NT2/D1 (cell line): ENCODE measurements around the gene FOXP2.

Experiments used
- DNase-seq: peaks from one replicate; pipeline ENCODE4 v3.0.0-alpha.2; 2011; ENCODE audit warnings: low read depth, low spot score
- H3K27me3 ChIP-seq: 2 replicates; pipeline ENCODE4 v1.6.0; 2011; ENCODE audit warnings: mild to moderate bottlenecking; ENCODE audit not compliant: insufficient read length, insufficient read depth
- H3K36me3 ChIP-seq: 2 replicates; pipeline ENCODE4 v1.6.1; 2011; ENCODE audit warnings: mild to moderate bottlenecking, low read length, mixed read lengths; ENCODE audit not compliant: insufficient read depth, insufficient read length
- H3K4me1 ChIP-seq: 2 replicates; pipeline ENCODE4 v1.5.1; 2011; ENCODE audit not compliant: insufficient read depth, insufficient read length
- H3K4me3 ChIP-seq: 2 replicates; pipeline ENCODE4 v1.5.1; 2011; ENCODE audit warnings: low read depth; ENCODE audit not compliant: insufficient read length
- H3K9ac ChIP-seq: 2 replicates; pipeline ENCODE4 v1.6.0; 2011; ENCODE audit warnings: low read depth; ENCODE audit not compliant: insufficient read length
- H3K9me3 ChIP-seq: 2 replicates; pipeline ENCODE4 v1.5.1; 2011; ENCODE audit warnings: mild to moderate bottlenecking, low read length; ENCODE audit not compliant: insufficient read depth
- SUZ12 ChIP-seq: IDR thresholded peaks from 2 replicates; pipeline ENCODE4 v1.6.1; 2011; ENCODE audit not compliant: insufficient read length, insufficient read depth; ENCODE audit errors: extremely low read depth
- YY1 ChIP-seq: IDR thresholded peaks from 2 replicates; pipeline ENCODE4 v1.6.1; 2011; ENCODE audit not compliant: insufficient read length, insufficient read depth
- ZNF274 ChIP-seq: IDR thresholded peaks from 2 replicates; pipeline ENCODE4 v1.6.1; 2011; ENCODE audit warnings: mild to moderate bottlenecking, low read depth, low read length

FOXP2 gene

GRCh38 chr7:114388021-114388420 lies 26.6 kb upstream of the FOXP2 start:
- H3K36me3 ChIP-seq, result no peaks in the 10 kb centered on the region
- no peak for DNase-seq
- H3K4me1 ChIP-seq, result no peaks in the 10 kb centered on the region

GRCh38 chr7:114392686-114393085 lies 21.9 kb upstream of the FOXP2 start:
- no peak for TF ChIP-seq YY1
- no peak for TF ChIP-seq ZNF274
- TF ChIP-seq SUZ12, result no peak
- Histone ChIP-seq H3K4me1 (no peaks in the 10 kb centered on the region), H3K4me3 (no peak overlapping the region), H3K36me3 (no peaks in the 10 kb centered on the region), H3K9me3 (no peaks in the 10 kb centered on the region), H3K9ac (no peak overlapping the region), H3K27me3 (no peaks in the 10 kb centered on the region)
- no peak for DNase-seq

More at GRCh38 chr7:114388021-114388420, 26.6 kb upstream of the FOXP2 start:
- TF ChIP-seq YY1 (no peak), SUZ12 (no peak), ZNF274 (no peak)
- H3K9ac ChIP-seq, result no peak overlapping the region
- H3K4me3 ChIP-seq, result no peak overlapping the region
- no peaks in the 10 kb centered on the region for H3K9me3 ChIP-seq
- no peaks in the 10 kb centered on the region for H3K27me3 ChIP-seq

DNA sequence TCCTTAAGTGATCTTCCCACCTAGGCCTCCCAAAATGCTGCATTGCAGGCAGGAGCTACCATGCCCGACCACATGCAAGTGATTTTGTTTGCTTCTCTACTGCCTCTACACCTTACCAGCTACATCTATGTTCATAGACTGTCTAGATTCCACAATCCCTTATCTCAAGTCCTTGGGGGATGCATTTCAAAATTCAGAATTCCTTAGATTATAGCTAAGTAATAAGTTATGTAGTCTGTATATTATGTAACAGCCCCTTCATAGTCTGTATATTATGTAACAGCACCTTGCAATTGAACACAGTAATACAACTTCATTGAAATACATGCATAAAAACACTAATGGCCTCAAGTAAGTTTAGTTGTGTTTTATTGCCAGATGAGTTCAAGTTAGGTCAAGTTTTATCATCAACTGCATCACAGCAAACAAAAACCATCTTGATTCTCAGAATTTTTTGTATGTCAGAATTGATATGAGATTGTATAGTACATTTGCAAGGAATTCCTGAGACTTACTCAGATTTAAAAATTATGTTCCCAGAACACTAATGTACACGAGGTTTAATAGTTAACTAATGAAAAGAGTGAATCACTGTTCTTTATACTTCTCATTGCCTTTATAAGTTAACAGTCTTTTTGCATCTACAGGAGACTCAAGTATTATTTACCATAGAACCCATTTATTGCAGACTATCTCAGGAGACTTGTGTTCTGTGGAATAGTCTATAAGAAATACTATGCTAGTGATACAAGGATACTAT lies 11.6 kb upstream of the FOXP2 start:
- DNase-seq, result no peak
- no peaks in the 10 kb centered on the region for H3K9me3 ChIP-seq
- H3K9ac ChIP-seq, result no peak overlapping the region
- no peaks in the 10 kb centered on the region for H3K27me3 ChIP-seq
- no peaks in the 10 kb centered on the region for H3K4me1 ChIP-seq
- no peaks in the 10 kb centered on the region for H3K36me3 ChIP-seq
- TF ChIP-seq YY1 (no peak), SUZ12 (no peak), ZNF274 (no peak)
- no peak overlapping the region for H3K4me3 ChIP-seq

- Histone ChIP-seq H3K9me3 (no peaks in the 10 kb centered on the region), H3K4me1 (no peaks in the 10 kb centered on the region), H3K36me3 (no peaks in the 10 kb centered on the region), H3K27me3 (no peaks in the 10 kb centered on the region), H3K9ac (no peak overlapping the region), H3K4me3 (no peak overlapping the region)
- DNase-seq, result no peak
- TF ChIP-seq SUZ12 (no peak), ZNF274 (no peak), YY1 (no peak)
These were observed 9.2 kb upstream of the FOXP2 start for GRCh38 chr7:114405427-114405826.

DNA sequence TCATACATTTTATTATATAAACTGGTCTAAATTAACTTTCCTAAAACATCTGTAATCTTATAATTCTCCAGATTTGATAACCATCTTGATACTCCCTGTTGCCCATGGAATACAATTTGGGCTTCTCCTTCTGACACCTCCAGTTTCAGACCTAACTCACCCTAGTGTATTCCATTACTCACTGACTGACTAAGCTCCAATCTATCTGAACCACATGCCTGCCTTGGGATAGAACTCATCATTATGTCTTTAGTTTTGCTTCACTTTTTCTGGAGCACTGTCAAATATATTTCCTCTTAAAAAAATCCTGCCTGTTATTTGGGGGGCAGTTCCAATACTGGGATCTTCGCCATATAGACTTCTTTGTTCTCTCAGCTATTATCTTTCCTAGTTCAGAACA lies 4.9 kb upstream of the FOXP2 start:
- Histone ChIP-seq H3K4me3 (no peak overlapping the region), H3K9ac (no peak overlapping the region), H3K36me3 (no peaks in the 10 kb centered on the region), H3K27me3 (no peaks in the 10 kb centered on the region), H3K9me3 (no peaks in the 10 kb centered on the region), H3K4me1 (no peaks in the 10 kb centered on the region)
- DNase-seq, result no peak
- TF ChIP-seq SUZ12 (no peak), ZNF274 (no peak), YY1 (no peak)

DNA sequence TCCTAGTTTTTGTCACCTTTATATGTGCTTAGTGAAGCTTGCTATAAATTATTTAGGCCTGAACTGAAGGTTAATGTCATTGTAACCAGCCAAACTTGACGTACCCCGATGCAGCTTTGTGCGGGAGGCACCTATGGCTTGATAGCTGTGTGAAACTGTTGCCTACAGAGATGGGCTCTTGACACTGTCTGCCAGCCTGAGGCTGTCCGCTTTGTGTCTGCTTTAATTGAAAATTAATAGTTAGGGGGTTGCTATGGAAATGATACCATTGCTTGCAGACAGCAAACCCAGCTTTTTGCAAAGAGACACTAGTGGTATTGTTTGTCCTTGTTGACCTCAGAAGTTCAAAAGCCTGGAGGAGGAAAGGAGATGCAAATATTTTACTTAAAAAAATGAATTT lies 2.1 kb upstream of the FOXP2 start:
- Histone ChIP-seq H3K9ac (no peak overlapping the region), H3K27me3 (no peaks in the 10 kb centered on the region), H3K4me3 (no peak overlapping the region), H3K36me3 (no peaks in the 10 kb centered on the region), H3K9me3 (no peaks in the 10 kb centered on the region), H3K4me1 (no peaks in the 10 kb centered on the region)
- no peak for DNase-seq
- TF ChIP-seq YY1, result no peak
- TF ChIP-seq ZNF274, result no peak
- TF ChIP-seq SUZ12, result no peak

- Histone ChIP-seq H3K9me3 (no peaks in the 10 kb centered on the region), H3K36me3 (no peaks in the 10 kb centered on the region), H3K27me3 (no peaks in the 10 kb centered on the region), H3K4me3 (no peak overlapping the region), H3K4me1 (no peaks in the 10 kb centered on the region), H3K9ac (no peak overlapping the region)
- TF ChIP-seq SUZ12, result no peak
- no peak for TF ChIP-seq YY1
- no peak for TF ChIP-seq ZNF274
- DNase-seq, result no peak
These were observed 857 bp upstream of the FOXP2 start for GRCh38 chr7:114413761-114414155.
